ENCODE results near the gene L3MBTL1. TPM values are rescaled to one million over a fixed set of nuclear protein-coding genes. Genes with fewer than 3 reads are reported as not detected.

The L3MBTL1 gene
- total RNA-seq, 1 donor from 2014 or later, result 4.0 TPM

- Histone ChIP-seq H3K27me3 (ENCODE audit: low read depth) (peaks cover 40% of the 10 kb centered on the region), H3K36me3 (no peaks in the 10 kb centered on the region), H3K9me3 (replicated peaks) (no peaks in the 10 kb centered on the region), H3K4me3 (peak overlapping the region; percentile 73), H3K27ac (replicated peaks) (no peak overlapping the region), H3K4me1 (peaks cover 23% of the 10 kb centered on the region)
- TF ChIP-seq CTCF (IDR thresholded peaks at IDR 0.05; ENCODE audit: borderline replicate concordance), result no peak
- no peak for DNase-seq
- intact Hi-C loops (cut with micrococcal nuclease), result no loop called here
Observed at GRCh38 chr20:43508604-43509040, 1.1 kb downstream of the L3MBTL1 start.

GRCh38 chr20:43511879-43512278 is 4.4 kb downstream of the L3MBTL1 start:
- H3K27ac ChIP-seq (replicated peaks), result no peak overlapping the region
- no peak overlapping the region for H3K4me3 ChIP-seq
- peaks cover 32% of the 10 kb centered on the region for H3K4me1 ChIP-seq
- TF ChIP-seq CTCF (IDR thresholded peaks at IDR 0.05; ENCODE audit: borderline replicate concordance), result no peak
- no peak for DNase-seq
- H3K36me3 ChIP-seq, result no peaks in the 10 kb centered on the region
- no peaks in the 10 kb centered on the region for H3K9me3 ChIP-seq (replicated peaks)
- H3K27me3 ChIP-seq (ENCODE audit: low read depth), result peaks cover 21% of the 10 kb centered on the region
- intact Hi-C loops (cut with micrococcal nuclease), result no loop called here

GRCh38 chr20:43513372-43513930 is 6.0 kb downstream of the L3MBTL1 start:
- Histone ChIP-seq H3K9me3 (replicated peaks) (no peaks in the 10 kb centered on the region), H3K36me3 (no peaks in the 10 kb centered on the region), H3K27me3 (ENCODE audit: low read depth) (peaks cover 5% of the 10 kb centered on the region), H3K4me3 (peak overlapping the region; percentile 74), H3K4me1 (peaks cover 18% of the 10 kb centered on the region), H3K27ac (replicated peaks) (peak overlapping the region; percentile 77)
- no peak for DNase-seq
- intact Hi-C loops (cut with micrococcal nuclease), result no loop called here
- no peak for TF ChIP-seq CTCF (IDR thresholded peaks at IDR 0.05; ENCODE audit: borderline replicate concordance)

- intact Hi-C loops (cut with micrococcal nuclease), result no loop called here
Observed at GRCh38 chr20:43513931-43514647, 6.6 kb downstream of the L3MBTL1 start.

GRCh38 chr20:43514648-43514999 is 7.1 kb downstream of the L3MBTL1 start:
- Histone ChIP-seq H3K27me3 (ENCODE audit: low read depth) (no peaks in the 10 kb centered on the region), H3K36me3 (peaks cover 4% of the 10 kb centered on the region), H3K4me3 (peak overlapping the region; percentile 74), H3K4me1 (peaks cover 18% of the 10 kb centered on the region), H3K27ac (replicated peaks) (peak overlapping the region; percentile 77), H3K9me3 (replicated peaks) (peaks cover 2% of the 10 kb centered on the region)
- intact Hi-C loops (cut with micrococcal nuclease), result no loop called here
- DNase-seq, result peak; percentile 33
- TF ChIP-seq CTCF (IDR thresholded peaks at IDR 0.05; ENCODE audit: borderline replicate concordance), result no peak

More at GRCh38 chr20:43513931-43514647, 6.6 kb downstream of the L3MBTL1 start:
- Histone ChIP-seq H3K27ac (replicated peaks) (peak overlapping the region; percentile 77), H3K9me3 (replicated peaks) (no peaks in the 10 kb centered on the region), H3K27me3 (ENCODE audit: low read depth) (no peaks in the 10 kb centered on the region), H3K36me3 (no peaks in the 10 kb centered on the region), H3K4me3 (peak overlapping the region; percentile 74), H3K4me1 (peaks cover 18% of the 10 kb centered on the region)
- TF ChIP-seq CTCF (IDR thresholded peaks at IDR 0.05; ENCODE audit: borderline replicate concordance), result peak; percentile 43
- DNase-seq, result peak; percentile 95
